Coronary artery (tissue), 2 donors: Measurements from ENCODE around the gene UMOD.

Experiments used
- DNase-seq: peaks from one replicate; pipeline ENCODE4 v3.0.0-alpha.2; 2017; ENCODE audit warnings: low spot score
- H3K27ac ChIP-seq, 2 donors: fragments of 200-600 bp; sonication (generic); one replicate each; pipeline ENCODE4 v1.5.1; 2016 to 2019
- H3K4me3 ChIP-seq: fragments of 200-600 bp; sonication (generic); 2 replicates; pipeline ENCODE4 v1.5.1; 2016; ENCODE audit warnings: mild to moderate bottlenecking, moderate library complexity
- TF ChIP-seq, protein P1 (sequence below): fragments of 200-600 bp; sonication (generic); IDR thresholded peaks from one replicate; pipeline ENCODE4 v1.5.1; 2019; ENCODE audit warnings: antibody characterized with exemption

UMOD gene

GRCh38 chr16:20347666-20348364 lies 4.7 kb downstream of the UMOD start:
- Histone ChIP-seq H3K4me3 (no peak overlapping the region), H3K27ac (no peak overlapping the region)
- TF ChIP-seq, protein P1, sequence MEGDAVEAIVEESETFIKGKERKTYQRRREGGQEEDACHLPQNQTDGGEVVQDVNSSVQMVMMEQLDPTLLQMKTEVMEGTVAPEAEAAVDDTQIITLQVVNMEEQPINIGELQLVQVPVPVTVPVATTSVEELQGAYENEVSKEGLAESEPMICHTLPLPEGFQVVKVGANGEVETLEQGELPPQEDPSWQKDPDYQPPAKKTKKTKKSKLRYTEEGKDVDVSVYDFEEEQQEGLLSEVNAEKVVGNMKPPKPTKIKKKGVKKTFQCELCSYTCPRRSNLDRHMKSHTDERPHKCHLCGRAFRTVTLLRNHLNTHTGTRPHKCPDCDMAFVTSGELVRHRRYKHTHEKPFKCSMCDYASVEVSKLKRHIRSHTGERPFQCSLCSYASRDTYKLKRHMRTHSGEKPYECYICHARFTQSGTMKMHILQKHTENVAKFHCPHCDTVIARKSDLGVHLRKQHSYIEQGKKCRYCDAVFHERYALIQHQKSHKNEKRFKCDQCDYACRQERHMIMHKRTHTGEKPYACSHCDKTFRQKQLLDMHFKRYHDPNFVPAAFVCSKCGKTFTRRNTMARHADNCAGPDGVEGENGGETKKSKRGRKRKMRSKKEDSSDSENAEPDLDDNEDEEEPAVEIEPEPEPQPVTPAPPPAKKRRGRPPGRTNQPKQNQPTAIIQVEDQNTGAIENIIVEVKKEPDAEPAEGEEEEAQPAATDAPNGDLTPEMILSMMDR = no peak
- DNase-seq = no peak

DNA sequence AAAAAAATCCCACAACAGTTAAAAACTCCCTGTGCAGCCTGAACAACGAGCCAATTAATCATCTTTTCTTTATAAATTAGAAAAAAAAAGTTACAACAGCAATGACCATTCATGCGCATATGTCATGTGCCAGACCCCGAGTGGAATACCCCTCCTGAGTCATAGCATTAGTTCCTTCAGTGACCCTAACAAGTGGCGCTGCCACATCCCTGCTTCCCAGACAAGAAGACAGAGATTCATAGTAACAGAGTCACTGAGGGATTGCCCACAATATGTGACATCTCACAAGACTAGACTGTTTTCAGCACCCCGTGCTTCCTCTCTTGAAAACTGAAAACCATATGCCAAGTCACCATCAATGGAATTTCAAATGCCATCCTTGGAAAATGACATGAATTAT lies 7.9 kb downstream of the UMOD start:
- H3K27ac ChIP-seq = no peak overlapping the region
- no peak overlapping the region for H3K4me3 ChIP-seq
- TF ChIP-seq, protein P1 = no peak
- no peak for DNase-seq

DNA sequence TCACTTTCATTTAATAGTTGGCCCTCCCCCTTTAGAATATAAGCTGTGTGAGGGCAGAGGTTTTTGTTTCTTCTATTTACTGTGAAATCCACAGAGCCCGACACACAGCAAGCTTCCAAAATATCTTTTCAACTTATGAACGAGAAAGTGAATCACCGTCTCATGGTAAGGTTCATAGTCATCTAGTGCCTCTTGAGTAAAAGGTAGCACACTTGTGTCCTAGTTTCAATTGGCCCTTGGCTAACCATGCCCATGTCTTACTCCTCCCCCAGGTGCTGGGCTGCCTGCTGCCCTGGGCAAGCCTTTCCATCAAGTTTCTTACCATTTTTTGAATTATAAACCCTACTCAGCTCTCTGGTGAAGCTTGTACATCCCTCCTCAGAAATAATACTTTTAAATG lies 12.8 kb downstream of the UMOD start:
- no peak overlapping the region for H3K27ac ChIP-seq
- H3K4me3 ChIP-seq = no peak overlapping the region
- TF ChIP-seq, protein P1 = no peak
- DNase-seq = no peak

DNA sequence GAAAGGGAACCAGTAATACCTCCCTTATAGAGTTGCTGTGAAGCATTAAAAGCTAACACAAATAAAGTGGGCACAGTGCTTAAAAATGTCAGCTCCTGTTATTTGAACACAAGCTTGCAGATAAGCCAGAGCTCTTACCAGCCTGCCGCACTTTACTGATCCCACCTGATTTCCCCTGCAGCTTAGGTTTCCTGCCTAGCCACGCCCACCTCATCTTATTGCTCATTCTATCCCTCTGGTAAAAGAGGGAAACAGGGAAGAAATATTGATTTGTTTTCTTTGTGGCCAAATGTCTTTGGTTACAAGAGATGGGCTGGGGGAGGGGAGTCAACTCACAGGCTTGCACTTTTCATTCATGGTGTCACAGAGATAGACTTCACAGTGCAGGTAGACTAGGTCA lies 15.6 kb downstream of the UMOD start:
- Histone ChIP-seq H3K4me3 (no peak overlapping the region), H3K27ac (no peak overlapping the region)
- DNase-seq = no peak
- TF ChIP-seq, protein P1 = no peak

- Histone ChIP-seq H3K4me3 (no peak overlapping the region), H3K27ac (no peak overlapping the region)
- DNase-seq = no peak
- TF ChIP-seq, protein P1 = no peak
Observed at GRCh38 chr16:20334396-20334795, 18.1 kb downstream of the UMOD start.

DNA sequence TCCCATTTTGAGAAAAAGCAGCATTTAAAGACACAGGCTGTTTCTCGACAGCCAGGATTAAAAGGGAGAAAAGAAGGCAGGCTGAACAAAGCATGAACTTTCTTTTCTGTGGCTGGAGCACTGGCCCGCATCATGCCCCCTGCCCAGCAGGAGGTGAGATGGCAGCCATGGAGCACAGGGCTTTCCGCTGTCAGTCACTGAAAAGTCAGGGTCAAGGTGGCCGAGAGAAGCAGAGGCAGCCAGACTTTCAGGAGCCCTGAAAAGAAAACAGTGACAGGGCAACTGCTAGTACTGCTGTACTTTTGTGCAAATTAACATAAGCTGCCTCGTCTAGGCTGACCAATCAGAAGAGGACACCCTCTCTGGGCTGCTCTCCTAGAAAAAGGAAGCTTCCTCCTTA lies 19.4 kb downstream of the UMOD start:
- DNase-seq = no peak
- Histone ChIP-seq H3K27ac (no peak overlapping the region), H3K4me3 (no peak overlapping the region)
- TF ChIP-seq, protein P1 = no peak

DNA sequence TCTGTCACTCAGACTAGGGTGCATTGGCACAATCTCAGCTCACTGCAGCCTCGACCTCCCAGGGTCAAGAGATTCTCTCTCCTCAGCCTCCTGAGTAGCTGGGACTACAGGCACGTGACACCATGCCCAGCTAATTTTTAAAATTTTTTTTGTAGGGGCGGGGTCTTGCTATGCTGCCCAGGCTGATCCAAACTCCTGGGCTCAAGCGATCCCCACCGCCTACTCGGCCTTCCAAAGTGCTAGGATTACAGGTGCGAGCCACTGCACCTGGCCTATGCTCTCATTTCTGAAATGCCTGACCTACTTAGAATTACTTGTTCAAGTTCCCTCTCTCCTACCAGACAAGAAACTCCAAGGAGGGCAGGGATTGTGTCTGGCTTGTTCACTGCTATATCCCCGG lies 20.1 kb downstream of the UMOD start:
- DNase-seq = no peak
- Histone ChIP-seq H3K4me3 (no peak overlapping the region), H3K27ac (no peak overlapping the region)
- TF ChIP-seq, protein P1 = no peak
